K562 (cell line): ENCODE results near the gene TMEM87B. TPM values are rescaled to one million over a fixed set of nuclear protein-coding genes. Genes with fewer than 3 reads are reported as not detected.

Source experiments
- CBX1 ChIP-seq: sonication (generic); IDR thresholded peaks from 2 replicates; pipeline ENCODE4 v1.6.1; 2016; ENCODE audit warnings: antibody characterized with exemption, low read depth, mild to moderate bottlenecking
- CTBP1 ChIP-seq: fragments of 450-650 bp; IDR thresholded peaks from 2 replicates; pipeline ENCODE4 v1.6.1; 2016; ENCODE audit warnings: borderline replicate concordance
- DPF2 ChIP-seq: fragments of 450-650 bp; IDR thresholded peaks from 2 replicates; pipeline ENCODE4 v1.6.1; 2016
- ERF ChIP-seq: fragments of 450-650 bp; formaldehyde crosslinking; IDR thresholded peaks from 2 replicates; pipeline ENCODE4 v1.4.0; 2020; ENCODE audit warnings: mild to moderate bottlenecking, mixed read lengths
- FIP1L1 ChIP-seq: fragments of 200-400 bp; formaldehyde crosslinking; IDR thresholded peaks from 2 replicates; pipeline ENCODE4 v1.6.1; 2018; ENCODE audit warnings: mild to moderate bottlenecking, low read depth, low read length; ENCODE audit not compliant: poor library complexity, severe bottlenecking
- KDM4B ChIP-seq, 2 experiments: fragments of 450-650 bp in 1 of 2; sonication (generic) in 1 of 2; IDR thresholded peaks; 2 replicates each; pipeline ENCODE4 v1.6.1; 2016 to 2017; ENCODE audit warnings: borderline replicate concordance in 2 of 2, antibody characterized with exemption in 1 of 2, low read depth in 1 of 2, mild to moderate bottlenecking in 1 of 2
- MIER1 ChIP-seq: fragments of 450-650 bp; IDR thresholded peaks from 2 replicates; pipeline ENCODE4 v1.6.1; 2016; ENCODE audit warnings: antibody characterized with exemption, mild to moderate bottlenecking, low read depth
- NCOR1 ChIP-seq: fragments of 450-650 bp; IDR thresholded peaks from 2 replicates; pipeline ENCODE4 v1.6.1; 2016; ENCODE audit warnings: mild to moderate bottlenecking, moderate library complexity
- NFIC ChIP-seq: fragments of 450-650 bp; IDR thresholded peaks from 2 replicates; pipeline ENCODE4 v1.6.1; 2017; ENCODE audit warnings: mild to moderate bottlenecking, inconsistent platforms
- PATZ1 ChIP-seq: fragments of 250-450 bp; sonication (Bioruptor Pico); IDR thresholded peaks from 2 replicates; pipeline ENCODE4 v1.5.0; 2020; ENCODE audit warnings: mild to moderate bottlenecking, borderline replicate concordance
- RBM14 ChIP-seq: fragments of 200-400 bp; formaldehyde crosslinking; IDR thresholded peaks from 2 replicates; pipeline ENCODE4 v1.6.1; 2018; ENCODE audit warnings: low read depth, mild to moderate bottlenecking, low read length, moderate library complexity, borderline replicate concordance; ENCODE audit not compliant: insufficient read depth
- RHOXF2B ChIP-seq: fragments of 250-450 bp; sonication (Bioruptor Pico); conservative IDR thresholded peaks from 2 replicates; pipeline ENCODE4 v1.5.1; 2021
- RREB1 ChIP-seq: fragments of 250-450 bp; sonication (Bioruptor Pico); IDR thresholded peaks from 2 replicates; pipeline ENCODE4 v1.4.0; 2020
- ZBTB17 ChIP-seq: fragments of 450-650 bp; formaldehyde crosslinking; IDR thresholded peaks from 2 replicates; pipeline ENCODE4 v1.4.0; 2020; ENCODE audit warnings: mild to moderate bottlenecking
- ZMIZ1 ChIP-seq, 2 experiments: fragments of 150-350 bp in 1 of 2; IDR thresholded peaks; 2 replicates each; pipeline ENCODE4 v1.6.1; 2012 to 2016; ENCODE audit warnings: low read depth in 2 of 2, low read length in 2 of 2, mild to moderate bottlenecking in 1 of 2, moderate library complexity in 1 of 2
- ZNF778 ChIP-seq: fragments of 450-650 bp; formaldehyde crosslinking; IDR thresholded peaks from 2 replicates; pipeline ENCODE4 v1.4.0; 2020; ENCODE audit warnings: mild to moderate bottlenecking, moderate library complexity
- polyA plus RNA-seq, 8 experiments: library from polyadenylated mRNA; depleted of rRNA in 4 of 8; stranded (reverse) in 5 of 8; unstranded in 3 of 8; fragments of >200 nt; fragmentation: Nextera tagmentation in 2 of 8; fragmentation: Illumina TruSeq in 1 of 8; extraction: Ambion mirVana in 2 of 8; extraction: Trizol in 1 of 8; gene quantifications; 2 replicates each; pipeline versions ENCODE4 v1.2.1 to v1.2.3, GENCODE V29; 2011 to 2014; ENCODE audit warnings: inconsistent platforms in 1 of 8, missing spikeins in 1 of 8
- total RNA-seq, 7 experiments: library from RNA; depleted of rRNA in 6 of 7; stranded (reverse); fragments of >200 nt in 6 of 7; fragmentation: Illumina TruSeq in 2 of 7; extraction: Trizol in 2 of 7; gene quantifications; 2 replicates each; pipeline versions ENCODE4 v1.2.1 to v1.2.3, GENCODE V29; 2011 to 2021; ENCODE audit warnings: low replicate concordance in 1 of 7

Gene TMEM87B
- total and polyA plus RNA-seq, 9 of the 15 experiments (the other 6 are each of a cell fraction or from before 2014, with no cell fraction given), result 3.7 to 17.1 (median 11.0) TPM

DNA sequence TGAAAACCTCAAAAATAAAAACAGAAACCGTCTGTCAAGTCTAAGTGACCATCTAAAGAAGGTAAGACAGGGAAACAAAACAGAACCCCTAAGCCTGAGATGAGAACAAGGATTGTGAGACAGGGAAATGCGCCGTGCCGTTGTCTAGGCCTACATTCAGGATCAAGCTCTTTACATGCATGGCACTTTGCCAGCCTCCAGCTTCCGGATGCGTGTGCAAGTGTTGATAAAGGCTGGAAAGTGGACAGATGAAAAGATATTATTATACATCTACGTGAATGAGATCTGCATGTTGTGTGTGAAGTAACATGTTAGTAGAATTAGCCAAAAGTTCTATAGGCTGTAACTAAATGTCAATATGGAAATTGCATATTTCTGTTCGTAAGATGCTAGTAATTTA is 28.6 kb upstream of the TMEM87B start (continued):
- no peak for TF ChIP-seq PATZ1 (CRISPR knock-in tag)
- peak; percentile 60 for TF ChIP-seq NCOR1
- TF ChIP-seq CBX1, result no peak
- TF ChIP-seq KDM4B (IDR thresholded peaks at IDR 0.05; ENCODE audit: borderline replicate concordance in 2 of 2, low read depth in 1 of 2), result no peak
- peak; percentile 72; the same call in 1 of the 2 replicates for TF ChIP-seq CTBP1
- no peak for TF ChIP-seq RREB1 (CRISPR knock-in tag)
- TF ChIP-seq ZBTB17 (CRISPR knock-in tag), result no peak
- no peak for TF ChIP-seq FIP1L1
- TF ChIP-seq RBM14, result no peak
- TF ChIP-seq ERF, result no peak
- TF ChIP-seq RHOXF2B (CRISPR knock-in tag), result no peak
- TF ChIP-seq ZMIZ1 (IDR thresholded peaks at IDR 0.05; ENCODE audit: low read depth in 2 of 2, low read length in 2 of 2), result peak in 1 of 2 experiments; percentile 55; a peak in 1 of 4 replicates
- TF ChIP-seq DPF2, result peak; percentile 84
- peak; percentile 98 for TF ChIP-seq NFIC
- TF ChIP-seq MIER1, result no peak
- no peak for TF ChIP-seq ZNF778 (CRISPR knock-in tag)
